Measurements from ENCODE around the gene HECW1.

The HECW1 gene

GRCh38 chr7:43600056-43600455 lies 487.6 kb downstream of the HECW1 start:
- Histone ChIP-seq H3K27ac (ENCODE audit: insufficient read depth, low read depth, low read length, poor library complexity, severe bottlenecking) (no peak overlapping the region), H3K9me3 (ENCODE audit: control insufficient read depth, low read length) (no peaks in the 10 kb centered on the region), H3K36me3 (ENCODE audit: control insufficient read depth, insufficient read depth, low read length) (peaks cover 3% of the 10 kb centered on the region), H3K4me1 (ENCODE audit: control insufficient read depth, insufficient read depth, low read length) (no peaks in the 10 kb centered on the region), H3K4me3 (ENCODE audit: insufficient read depth, low read depth, low read length) (no peak overlapping the region), H3K27me3 (ENCODE audit: control insufficient read depth, insufficient read depth, low read length, poor library complexity, severe bottlenecking) (no peaks in the 10 kb centered on the region)
- 93 to 96% methylated on average over 3 of the region's 3 CpGs for WGBS, 2 experiments

DNA sequence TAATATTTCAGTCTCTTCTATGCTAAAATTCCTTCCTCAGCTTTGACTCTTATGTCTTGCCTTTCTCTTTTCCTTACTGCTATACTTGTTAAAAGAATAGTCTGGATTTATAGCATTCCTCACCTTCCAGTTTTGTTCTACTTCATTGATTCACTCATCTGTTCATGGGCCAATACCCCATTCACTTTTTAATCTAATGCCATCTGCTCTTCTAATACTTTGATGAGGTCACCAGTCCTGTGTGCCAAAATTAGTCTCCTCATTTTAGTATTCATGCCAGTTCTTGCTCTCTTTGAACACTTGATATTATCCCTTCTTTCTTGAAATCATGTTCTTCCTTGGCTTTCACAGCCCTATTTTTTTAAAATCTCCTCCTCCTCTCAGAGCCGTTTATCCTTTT lies 489.8 kb downstream of the HECW1 start:
- H3K36me3 ChIP-seq (ENCODE audit: control insufficient read depth, insufficient read depth, low read length) = peaks cover 3% of the 10 kb centered on the region
- no peaks in the 10 kb centered on the region for H3K27me3 ChIP-seq (ENCODE audit: control insufficient read depth, insufficient read depth, low read length, poor library complexity, severe bottlenecking)
- H3K4me1 ChIP-seq (ENCODE audit: control insufficient read depth, insufficient read depth, low read length) = no peaks in the 10 kb centered on the region
- no peak overlapping the region for H3K27ac ChIP-seq (ENCODE audit: insufficient read depth, low read depth, low read length, poor library complexity, severe bottlenecking)
- H3K4me3 ChIP-seq (ENCODE audit: insufficient read depth, low read depth, low read length) = no peak overlapping the region
- 84 to 100% methylated on average over 1 of the region's 1 CpG for WGBS, 2 experiments
- no peaks in the 10 kb centered on the region for H3K9me3 ChIP-seq (ENCODE audit: control insufficient read depth, low read length)

GRCh38 chr7:43604251-43604650 lies 491.8 kb downstream of the HECW1 start:
- 76 to 90% methylated on average over 1 of the region's 1 CpG for WGBS, 2 experiments
- Histone ChIP-seq H3K27ac (ENCODE audit: insufficient read depth, low read depth, low read length, poor library complexity, severe bottlenecking) (no peak overlapping the region), H3K9me3 (ENCODE audit: control insufficient read depth, low read length) (no peaks in the 10 kb centered on the region), H3K27me3 (ENCODE audit: control insufficient read depth, insufficient read depth, low read length, poor library complexity, severe bottlenecking) (no peaks in the 10 kb centered on the region), H3K4me1 (ENCODE audit: control insufficient read depth, insufficient read depth, low read length) (no peaks in the 10 kb centered on the region), H3K4me3 (ENCODE audit: insufficient read depth, low read depth, low read length) (no peak overlapping the region), H3K36me3 (ENCODE audit: control insufficient read depth, insufficient read depth, low read length) (no peaks in the 10 kb centered on the region)

- H3K36me3 ChIP-seq (ENCODE audit: control insufficient read depth, insufficient read depth, low read length) = no peaks in the 10 kb centered on the region
- H3K4me3 ChIP-seq (ENCODE audit: insufficient read depth, low read depth, low read length) = no peak overlapping the region
- H3K27ac ChIP-seq (ENCODE audit: insufficient read depth, low read depth, low read length, poor library complexity, severe bottlenecking) = no peak overlapping the region
- no peaks in the 10 kb centered on the region for H3K4me1 ChIP-seq (ENCODE audit: control insufficient read depth, insufficient read depth, low read length)
- WGBS, 2 experiments = 92 to 94% methylated on average over 2 of the region's 2 CpGs
- no peaks in the 10 kb centered on the region for H3K9me3 ChIP-seq (ENCODE audit: control insufficient read depth, low read length)
- H3K27me3 ChIP-seq (ENCODE audit: control insufficient read depth, insufficient read depth, low read length, poor library complexity, severe bottlenecking) = no peaks in the 10 kb centered on the region
Observed at GRCh38 chr7:43609097-43609496, 496.6 kb downstream of the HECW1 start.

DNA sequence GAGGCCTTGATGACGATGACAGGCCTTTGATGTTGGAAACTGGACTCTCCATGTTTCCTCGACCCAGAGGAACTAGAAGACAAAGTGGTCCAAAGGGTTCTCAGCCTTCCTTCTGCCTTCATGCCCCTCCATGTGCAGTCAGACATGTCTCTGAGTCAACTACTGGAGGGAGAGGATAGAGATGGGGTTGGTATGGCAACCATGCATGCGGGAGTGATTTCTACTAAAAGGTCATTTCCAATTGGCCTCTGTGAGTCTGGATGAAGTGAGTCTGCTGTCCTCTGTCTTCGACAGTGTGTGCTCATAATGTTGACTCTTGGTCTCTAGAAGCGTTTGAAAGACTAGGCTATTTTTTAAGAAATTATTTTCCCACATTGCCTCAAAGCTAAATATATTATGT lies 499.7 kb downstream of the HECW1 start:
- Histone ChIP-seq H3K4me3 (ENCODE audit: insufficient read depth, low read depth, low read length) (no peak overlapping the region), H3K36me3 (ENCODE audit: control insufficient read depth, insufficient read depth, low read length) (no peaks in the 10 kb centered on the region), H3K4me1 (ENCODE audit: control insufficient read depth, insufficient read depth, low read length) (no peaks in the 10 kb centered on the region), H3K27ac (ENCODE audit: insufficient read depth, low read depth, low read length, poor library complexity, severe bottlenecking) (no peak overlapping the region), H3K27me3 (ENCODE audit: control insufficient read depth, insufficient read depth, low read length, poor library complexity, severe bottlenecking) (no peaks in the 10 kb centered on the region), H3K9me3 (ENCODE audit: control insufficient read depth, low read length) (no peaks in the 10 kb centered on the region)
- 92 to 96% methylated on average over 4 of the region's 5 CpGs for WGBS, 2 experiments

DNA sequence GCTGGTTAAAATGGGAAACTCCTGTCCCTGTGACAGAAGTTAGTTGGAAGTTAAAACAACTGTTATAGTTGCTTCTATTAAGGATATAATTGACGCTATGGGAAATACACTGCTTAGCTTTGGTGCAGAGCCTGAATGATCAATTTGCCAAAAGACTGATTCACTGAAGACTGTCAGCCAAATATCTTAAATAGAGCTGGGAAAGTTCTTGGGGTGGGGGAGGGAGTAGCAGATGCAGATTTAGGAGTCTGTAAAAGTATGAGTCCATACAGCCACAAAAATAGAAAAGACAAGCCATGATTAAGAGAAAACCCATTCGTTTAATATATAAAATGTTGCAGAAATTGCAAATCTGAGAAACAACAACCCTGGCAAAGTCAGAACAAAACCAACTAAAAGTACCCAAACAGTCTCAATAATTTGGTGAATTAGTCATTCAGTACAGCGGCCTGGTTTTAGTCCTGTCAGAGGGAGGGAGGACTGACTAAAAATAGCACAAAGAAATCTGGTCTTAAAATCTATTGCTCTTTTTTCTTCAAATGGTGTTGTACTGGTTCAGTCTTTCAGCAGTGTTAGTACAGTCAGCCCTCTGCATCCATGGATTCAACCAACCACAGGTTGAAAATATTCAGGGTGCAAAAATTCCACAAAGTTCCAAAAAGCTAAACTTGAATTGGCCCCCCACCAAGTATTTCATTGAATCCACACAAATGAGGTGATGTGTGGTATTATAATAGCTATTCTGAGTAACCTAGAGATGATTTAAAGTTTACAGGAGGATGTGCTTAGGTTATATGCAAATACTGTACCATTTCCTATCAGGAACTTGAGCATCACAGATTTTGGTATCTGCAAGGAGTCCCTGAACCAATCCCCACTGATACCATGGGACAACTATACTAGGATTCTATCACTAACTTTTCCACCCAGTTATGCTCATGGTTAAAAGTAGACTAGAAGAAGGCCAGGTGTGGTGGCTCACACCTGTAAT lies 500.4 kb downstream of the HECW1 start:
- Histone ChIP-seq H3K4me1 (ENCODE audit: control insufficient read depth, insufficient read depth, low read length) (peaks cover under 1% of the 10 kb centered on the region), H3K4me3 (ENCODE audit: insufficient read depth, low read depth, low read length) (no peak overlapping the region), H3K36me3 (ENCODE audit: control insufficient read depth, insufficient read depth, low read length) (no peaks in the 10 kb centered on the region), H3K27ac (ENCODE audit: insufficient read depth, low read depth, low read length, poor library complexity, severe bottlenecking) (no peak overlapping the region), H3K9me3 (ENCODE audit: control insufficient read depth, low read length) (no peaks in the 10 kb centered on the region), H3K27me3 (ENCODE audit: control insufficient read depth, insufficient read depth, low read length, poor library complexity, severe bottlenecking) (no peaks in the 10 kb centered on the region)
- 91 to 96% methylated on average over 3 of the region's 3 CpGs for WGBS, 2 experiments

Data from ectodermal cell (in vitro differentiated cells).